Activated T-cell treated with anti-CD3 and anti-CD28 coated beads for 24 hours (primary cell): ENCODE measurements around the gene PEX5L.

Experiments
- DNase-seq: peaks from one replicate; pipeline ENCODE4 v3.0.0-alpha.2; 2020; ENCODE audit warnings: low read depth

The PEX5L gene

DNA sequence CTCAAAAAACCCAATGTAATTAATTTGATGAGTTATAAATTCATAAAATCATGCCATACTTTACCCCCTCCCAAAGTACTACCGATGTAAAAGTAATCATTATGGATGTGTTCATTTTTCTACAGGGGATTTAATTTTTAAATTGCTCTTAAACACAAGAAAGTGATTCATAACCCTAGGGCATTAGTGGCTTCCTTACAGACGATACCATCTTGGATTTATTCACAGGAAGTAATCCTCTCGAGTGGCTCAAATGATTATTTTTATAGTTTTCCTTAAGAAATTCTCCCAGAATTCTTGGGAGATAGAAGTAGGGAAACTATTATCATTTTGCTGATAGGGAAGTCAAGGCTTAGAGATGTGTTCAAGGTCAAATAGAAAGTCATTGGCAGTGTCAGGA, 80.9 kb downstream of the PEX5L start:
- DNase-seq: no peak

DNA sequence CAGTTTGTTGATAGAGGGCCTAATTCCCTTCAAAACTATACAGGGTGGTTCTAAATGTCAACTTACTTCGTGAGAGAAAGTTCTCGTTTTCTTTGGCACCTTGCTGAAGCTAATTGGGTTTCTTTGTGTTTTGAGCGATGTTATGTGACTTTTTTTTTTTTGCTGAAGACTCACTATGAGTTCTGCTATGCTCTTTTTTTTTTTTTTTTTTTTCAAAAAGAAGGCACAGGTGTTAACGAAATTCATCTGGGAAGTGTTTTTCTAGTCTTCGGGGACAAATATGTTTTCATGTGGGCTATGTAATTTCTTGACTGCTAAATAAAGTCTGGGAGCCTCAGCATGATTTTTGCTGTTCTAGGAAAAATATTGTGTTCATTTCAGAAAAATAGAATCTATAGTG, 81.5 kb downstream of the PEX5L start:
- no peak for DNase-seq

DNA sequence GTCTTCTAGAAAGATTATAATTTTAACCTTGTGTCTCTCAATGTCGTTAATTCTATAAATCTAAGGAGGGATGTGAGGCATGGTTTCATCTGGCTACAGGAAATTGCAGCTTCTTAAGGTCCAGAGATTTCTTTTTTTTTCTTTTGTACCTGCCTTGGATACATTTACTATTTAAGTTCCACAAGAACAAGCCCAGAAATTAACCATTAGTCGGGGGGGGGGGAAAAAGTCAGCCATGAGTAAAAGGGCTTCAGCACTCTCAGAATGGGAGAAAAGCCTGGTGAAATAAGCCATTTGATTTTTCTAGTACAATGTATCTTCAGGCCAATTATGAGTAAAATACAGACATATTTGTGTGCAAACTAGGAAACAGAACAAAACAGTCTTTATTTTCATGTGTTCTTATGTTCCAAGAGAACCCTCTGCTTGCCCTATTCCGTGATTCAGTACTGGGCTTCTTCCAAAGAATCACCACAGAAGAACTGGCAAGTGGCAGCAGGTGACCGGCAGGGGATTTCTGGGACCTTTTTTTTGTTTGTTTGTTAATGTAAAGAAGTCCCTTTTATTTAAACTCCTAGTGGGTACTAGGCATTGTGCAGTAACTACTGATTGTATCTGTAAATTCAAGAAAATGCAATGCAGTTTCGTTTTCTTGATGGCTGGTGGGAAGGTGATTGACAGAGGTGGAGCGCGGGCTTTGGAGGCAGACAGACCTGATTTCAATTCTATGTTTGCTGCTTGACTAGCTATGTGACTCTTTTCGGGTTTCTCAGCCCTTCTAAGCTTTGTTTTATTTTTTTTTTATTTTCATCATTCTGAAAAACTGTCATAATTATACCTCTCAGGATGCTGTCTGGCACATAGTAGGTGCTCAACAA, 82.5 kb downstream of the PEX5L start:
- no peak for DNase-seq

DNA sequence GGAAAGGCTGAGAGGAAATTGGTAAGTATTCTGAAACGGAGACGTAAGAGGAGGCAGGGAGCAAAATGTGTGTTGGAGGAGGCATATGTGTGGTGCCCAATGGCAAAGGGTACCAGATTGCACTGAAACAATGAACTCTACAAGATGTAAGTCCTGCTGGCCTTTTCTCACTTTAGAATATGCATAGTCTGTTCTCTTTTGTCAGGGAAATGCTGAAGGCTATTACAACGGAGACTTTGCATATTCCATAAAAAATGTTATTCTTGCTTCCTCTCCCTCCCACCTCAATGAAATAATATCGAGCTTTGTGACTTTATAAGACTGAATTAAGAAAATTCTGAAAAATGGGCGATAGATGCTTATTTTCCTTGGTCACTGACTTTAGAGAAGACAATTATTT, 85.9 kb downstream of the PEX5L start:
- no peak for DNase-seq

DNA sequence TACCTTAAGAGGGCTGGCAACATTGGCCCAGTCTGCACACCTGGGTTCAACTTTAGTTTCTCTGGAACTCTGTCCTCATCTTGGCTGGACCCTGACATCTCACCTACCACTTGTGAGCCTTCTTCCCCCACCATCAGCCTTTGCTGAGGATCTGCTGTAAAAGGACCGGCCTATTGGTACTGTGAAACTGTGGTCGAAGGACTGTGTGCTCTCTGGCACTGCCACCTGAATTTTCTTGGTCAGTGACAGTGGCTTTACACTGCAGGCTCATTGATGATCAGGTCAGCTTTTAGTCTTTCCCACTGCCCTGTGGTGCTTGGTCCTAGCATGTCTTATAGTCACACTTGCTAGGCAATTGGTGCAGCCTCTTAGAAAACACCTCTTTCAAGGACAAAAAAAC, 86.9 kb downstream of the PEX5L start:
- DNase-seq: no peak

DNA sequence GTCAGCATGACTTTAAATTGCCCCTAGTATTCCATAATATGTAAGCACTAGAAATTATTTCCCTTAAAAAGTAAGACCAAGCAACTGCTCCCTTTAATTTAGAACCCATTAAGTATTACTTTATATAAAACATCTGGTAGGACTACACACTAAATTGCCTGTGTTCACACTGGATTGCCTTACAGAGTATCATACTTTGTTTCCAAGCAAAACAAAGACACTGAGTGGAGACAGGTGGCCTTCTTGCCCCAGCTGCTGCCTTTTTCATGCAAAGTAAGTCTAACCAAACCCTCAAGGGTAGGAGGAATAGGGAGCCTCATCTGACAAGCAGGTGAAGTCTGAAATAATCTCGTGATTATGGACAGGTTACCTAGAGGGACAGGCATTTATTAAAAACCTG, 87.3 kb downstream of the PEX5L start:
- DNase-seq: no peak

DNA sequence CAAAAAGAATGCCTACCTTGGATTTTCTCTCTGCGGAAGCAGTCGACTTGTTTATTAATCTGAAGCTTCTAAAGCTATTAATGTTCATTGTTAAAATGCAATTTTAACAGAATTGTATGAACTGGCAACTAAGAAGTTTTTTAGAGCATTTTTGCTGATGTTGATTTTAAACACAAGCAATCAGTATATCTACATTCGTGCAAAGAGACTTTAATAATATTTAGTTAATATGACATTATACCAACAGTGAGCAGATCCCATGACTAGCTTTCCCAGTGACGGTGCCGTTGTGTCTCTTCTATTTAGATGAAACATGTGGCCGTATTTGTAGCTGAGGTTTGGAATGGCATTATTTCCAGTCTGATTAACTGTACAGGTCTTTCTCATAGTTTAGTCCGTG, 88.0 kb downstream of the PEX5L start:
- no peak for DNase-seq

DNA sequence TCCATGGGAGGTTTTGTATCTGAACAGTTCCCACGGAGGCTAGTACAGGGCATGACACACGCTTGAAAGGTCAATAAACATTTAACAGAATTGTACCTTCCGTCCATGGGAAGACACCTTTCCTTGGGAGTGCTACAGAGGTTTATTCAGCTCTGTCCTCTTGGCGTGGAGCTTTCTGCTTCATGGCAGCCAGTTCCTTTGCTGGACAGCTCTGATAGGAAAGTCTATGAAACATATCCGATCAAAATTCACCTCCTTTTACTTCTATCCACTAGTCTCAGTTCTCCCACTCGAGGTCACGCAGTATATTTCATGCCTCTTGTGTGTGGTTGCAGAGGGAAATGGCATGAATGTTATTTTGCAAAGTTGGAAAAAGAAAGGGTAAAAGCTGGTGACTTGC, 91.2 kb downstream of the PEX5L start:
- DNase-seq: no peak

DNA sequence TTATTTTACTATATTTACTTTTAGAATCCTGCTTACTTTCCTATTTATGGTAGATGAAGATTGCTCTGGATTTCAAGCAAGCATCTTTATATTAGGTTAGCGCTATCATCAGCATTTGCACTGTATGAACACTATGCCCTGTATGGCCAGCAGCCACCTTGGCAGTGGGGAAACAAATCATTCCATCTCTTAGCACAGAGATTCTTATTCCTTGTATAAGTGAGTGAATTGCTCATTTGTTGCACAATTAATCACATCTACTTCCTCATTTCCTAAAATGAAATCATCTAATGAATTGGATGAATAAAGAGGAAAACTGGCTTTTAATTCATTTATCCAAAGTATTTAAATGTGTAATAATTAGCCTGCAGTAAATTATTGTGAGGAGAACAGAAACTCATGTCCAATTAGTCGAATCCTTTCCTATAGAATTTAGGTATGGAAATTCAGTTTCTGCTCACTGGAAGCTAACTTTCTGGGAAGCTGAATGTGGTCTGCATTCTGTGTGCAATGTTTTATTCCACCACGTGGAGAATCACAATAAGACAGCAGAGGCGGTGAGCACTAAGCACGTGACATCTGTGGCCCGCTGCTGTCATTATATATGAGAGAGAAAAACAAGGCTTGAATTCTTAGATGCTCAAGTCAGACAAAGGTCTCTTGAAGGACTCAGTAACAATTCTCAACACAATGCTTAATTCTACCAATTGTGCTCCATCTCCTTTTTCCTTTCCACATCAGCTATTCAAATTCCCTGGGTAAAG, 93.4 kb downstream of the PEX5L start:
- no peak for DNase-seq

DNA sequence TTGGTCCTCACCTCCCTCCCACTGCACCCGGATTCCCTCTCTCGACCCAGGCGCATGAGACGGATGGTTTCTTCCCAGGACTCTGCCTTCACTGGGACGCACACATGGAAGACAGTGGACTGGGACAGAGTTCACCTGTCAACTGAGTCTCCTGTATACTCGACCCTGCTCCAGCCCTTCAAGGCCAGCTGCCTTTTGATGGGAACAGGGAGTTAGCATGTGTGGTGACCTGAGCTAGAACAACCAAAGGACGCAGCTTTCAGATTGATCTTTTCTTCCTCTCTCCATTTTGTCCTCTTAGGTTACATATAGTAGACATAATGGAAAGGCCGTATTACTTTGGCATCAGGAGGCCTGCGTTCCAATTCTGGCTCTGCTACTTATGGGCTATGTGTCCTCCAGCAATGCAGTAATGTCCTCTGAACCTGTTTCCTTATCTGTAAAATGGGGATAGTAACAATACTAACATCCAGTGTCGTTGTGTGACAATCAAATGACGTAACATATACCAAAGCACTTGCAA, 94.1 kb downstream of the PEX5L start:
- no peak for DNase-seq

DNA sequence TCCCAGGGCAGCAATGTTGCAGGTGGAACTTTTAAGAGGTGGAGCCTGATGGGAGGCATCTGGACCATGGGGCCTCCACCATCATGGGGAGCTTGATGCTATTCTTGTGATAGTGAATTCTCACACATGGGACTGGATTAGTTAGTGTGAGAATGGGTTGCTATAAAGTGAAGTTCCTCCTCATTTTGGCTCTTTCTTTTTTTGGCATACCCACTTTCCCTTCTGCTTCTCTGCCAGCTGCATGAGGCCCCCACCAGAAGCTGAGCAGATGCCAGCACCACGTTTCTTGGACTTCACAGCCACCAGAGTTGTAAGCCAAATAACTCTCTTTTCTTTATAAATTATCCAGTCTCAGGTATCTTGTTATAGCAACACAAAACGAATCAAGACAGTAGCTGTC, 101.0 kb downstream of the PEX5L start:
- DNase-seq: no peak

DNA sequence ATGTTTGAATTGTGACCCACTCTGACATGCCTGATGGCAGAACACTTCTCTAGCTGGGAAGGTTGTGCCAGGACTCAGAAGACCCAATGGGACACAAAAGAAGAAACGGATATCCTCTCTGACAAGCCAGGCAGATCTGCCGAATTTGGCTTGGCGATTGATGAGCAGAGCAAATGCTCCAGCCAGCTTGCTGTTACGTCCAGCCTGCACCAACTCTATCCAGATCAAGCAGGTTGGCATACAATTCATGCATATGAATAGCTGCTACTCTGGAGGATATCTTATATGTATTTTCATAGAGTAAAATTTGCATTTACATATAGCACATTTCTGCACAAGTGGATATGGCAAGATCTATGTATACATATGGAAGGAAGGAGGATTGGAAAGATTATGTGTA, 102.8 kb downstream of the PEX5L start:
- no peak for DNase-seq

DNA sequence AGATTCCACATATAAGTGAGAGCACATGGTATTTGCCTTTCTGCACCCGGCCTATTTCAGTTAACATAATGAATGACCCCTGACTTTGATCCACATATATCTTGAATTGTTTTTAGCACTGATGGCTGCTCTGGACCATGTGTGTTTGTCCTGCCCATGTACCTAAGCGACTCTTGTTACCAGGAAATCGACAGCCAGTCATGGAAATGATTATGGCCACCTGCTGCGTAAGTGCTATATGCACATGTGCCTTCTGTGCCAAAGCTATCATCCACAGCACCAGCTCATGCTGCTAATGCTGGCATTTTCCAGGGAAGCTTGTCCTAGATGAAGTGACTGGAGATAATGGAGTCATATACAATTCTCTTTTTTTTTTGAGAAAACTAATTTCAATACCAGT, 103.7 kb downstream of the PEX5L start:
- DNase-seq: no peak

DNA sequence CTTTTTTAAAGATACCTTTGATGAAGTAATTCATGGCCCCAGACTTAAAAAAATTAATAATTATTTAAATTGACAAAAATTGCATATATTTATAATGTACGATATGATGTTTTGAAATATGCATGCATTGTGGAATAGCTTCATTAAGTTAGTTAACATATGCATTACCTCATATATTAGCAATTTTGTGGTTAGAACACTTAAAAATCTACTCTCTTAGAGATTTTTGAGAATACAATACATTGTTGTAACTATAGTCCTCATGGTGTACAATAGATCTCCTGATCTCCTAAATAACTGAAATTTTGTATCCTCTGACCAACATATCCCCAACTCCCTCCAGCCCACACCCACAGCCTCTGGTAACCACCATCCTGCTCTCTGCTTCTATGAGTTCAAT, 104.1 kb downstream of the PEX5L start:
- DNase-seq: no peak

DNA sequence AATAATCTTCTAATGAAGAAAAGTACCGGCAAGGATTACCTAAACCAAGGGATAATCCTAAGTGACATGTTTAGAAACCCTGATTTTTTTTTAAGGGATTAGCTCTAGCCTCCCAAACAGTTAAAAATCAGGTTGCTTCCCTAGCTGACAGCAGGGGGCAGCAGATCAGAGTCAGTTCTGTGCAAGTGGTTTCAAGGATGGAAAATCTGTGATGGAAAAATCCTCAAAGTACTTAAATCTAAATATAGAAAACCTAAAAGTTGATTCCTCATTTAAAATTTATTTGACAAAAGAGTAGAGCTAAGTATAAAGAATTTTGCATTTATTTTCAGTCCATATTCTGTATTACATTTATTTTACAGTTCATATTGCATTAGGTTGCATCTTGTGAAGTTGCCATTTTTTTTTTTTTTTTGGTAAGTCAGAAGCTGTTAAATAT, 107.6 kb downstream of the PEX5L start:
- DNase-seq: peak; percentile 27

DNA sequence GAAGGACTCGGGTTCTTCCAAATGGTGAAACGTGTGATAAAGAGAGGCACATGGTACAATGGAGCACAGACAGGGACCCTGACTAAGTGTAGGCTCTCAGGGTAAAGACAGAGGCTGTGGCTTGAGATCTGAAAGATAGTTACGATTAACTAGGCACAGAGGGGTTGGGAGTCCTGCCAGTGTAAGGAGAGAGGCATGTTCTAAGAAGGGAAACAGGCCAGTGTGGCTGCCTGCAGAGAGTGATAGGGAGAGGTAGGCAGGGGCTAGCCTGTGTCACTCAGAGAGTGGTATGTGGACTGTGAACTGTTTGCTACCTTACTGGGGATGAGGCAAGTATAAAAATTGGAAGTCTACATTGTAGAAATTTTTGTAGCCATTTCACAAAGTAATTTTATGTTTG, 109.5 kb downstream of the PEX5L start:
- no peak for DNase-seq

DNA sequence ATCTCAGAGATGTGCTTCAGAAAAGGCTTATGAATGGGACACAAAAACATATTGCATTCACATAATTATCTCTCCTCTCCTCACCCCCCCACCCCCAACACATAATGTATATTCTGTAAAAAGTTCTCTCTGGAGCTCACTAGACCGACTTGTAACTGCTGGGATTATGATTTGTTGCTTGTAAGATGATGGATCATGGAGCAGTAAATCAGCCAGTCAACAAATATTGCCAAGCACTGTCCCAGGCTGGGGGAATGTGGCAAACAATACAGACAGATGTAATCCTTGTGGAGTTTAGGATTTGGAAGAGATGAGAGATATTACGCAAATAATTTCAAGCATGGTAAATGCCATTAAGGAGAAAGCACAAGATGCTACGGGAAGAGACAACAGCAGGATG, 114.8 kb downstream of the PEX5L start:
- no peak for DNase-seq

DNA sequence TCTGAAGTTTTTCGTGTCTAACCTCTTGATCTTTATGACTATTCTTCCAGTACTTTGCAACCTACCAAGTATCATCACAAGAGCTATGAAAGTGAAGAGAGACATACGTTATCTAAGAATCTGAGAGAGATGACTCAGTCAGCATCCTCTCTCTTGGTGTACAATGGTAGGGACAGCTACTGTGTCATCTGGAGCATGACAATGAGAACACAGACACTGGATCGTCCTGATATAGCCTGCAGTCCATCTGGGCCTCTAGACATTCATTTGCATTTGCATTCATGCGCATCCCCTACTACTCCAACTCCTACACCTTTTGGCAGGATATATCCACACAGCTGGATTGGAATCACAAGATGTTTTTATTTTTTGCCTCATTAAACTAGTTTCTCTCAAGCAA, 115.2 kb downstream of the PEX5L start:
- no peak for DNase-seq

DNA sequence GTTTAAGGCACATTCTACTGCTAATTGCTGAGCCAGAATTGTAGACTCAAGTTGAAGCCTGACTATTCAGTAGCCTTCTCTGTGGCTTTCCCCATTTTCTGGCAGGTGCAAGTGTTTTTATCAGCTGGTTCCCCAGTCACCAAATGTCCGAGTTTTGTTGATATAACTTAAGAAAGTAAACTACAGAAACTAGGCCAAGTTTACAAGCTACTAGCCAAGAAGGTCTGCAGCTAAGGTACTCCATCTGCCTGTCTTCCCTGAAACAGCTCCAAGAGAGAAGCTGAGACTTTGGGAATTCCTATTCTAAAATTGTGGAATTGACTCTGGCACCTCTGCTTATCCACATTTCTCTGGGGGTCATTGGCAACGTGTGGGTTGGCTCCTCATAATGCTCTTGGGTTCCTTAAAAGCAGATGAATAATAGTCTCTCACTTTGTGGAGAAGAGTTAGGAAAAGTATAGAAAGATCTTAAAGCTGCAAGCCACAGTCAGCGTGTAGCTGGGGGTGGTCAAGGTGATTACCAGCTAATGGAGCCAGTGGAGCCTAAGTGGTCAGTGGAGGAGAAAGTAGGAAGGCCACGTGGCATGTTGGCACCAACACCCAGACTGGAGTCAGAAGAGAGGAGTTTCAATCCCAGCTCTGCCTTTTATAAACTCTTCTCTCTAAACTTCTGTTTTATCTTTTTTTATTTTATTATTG, 128.8 kb downstream of the PEX5L start:
- DNase-seq: no peak

DNA sequence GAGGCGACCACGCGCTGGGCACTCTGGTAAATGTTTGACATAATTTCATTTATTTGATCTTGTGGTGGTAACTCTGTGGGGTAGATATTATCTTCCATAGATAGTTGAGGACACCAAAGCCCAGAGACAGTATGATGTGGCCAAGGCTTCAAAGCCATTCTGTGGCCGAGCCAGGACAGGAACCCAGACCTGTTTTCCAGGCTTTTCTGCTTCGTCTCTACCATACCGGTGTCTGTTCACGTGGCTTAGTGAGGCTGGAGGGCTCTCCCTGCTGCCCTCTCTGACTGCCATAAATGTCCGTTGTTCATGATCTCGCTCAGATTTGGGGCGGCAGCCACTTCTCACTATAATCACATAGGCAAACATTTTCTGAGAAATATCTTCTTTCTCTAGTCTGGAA, 134.7 kb downstream of the PEX5L start:
- DNase-seq: no peak

DNA sequence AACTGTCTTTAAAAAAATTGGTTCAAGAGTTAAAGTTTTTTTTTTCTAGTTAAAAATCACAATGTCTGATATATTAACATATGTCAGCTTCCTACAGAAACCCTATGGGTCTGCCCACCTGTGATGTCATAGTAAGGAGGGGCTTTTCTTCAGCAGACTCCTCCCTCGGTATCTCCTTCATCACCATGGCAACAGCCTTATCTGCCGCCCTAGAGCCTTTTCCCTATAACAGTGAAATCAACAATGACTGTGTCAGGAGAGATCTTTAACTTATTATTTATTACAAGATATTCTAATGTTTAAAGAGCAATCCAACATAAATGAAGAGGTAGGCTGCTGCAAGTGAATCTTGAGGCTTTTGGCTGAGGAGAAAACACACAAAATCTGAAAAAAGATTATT, 138.7 kb downstream of the PEX5L start:
- DNase-seq: no peak

DNA sequence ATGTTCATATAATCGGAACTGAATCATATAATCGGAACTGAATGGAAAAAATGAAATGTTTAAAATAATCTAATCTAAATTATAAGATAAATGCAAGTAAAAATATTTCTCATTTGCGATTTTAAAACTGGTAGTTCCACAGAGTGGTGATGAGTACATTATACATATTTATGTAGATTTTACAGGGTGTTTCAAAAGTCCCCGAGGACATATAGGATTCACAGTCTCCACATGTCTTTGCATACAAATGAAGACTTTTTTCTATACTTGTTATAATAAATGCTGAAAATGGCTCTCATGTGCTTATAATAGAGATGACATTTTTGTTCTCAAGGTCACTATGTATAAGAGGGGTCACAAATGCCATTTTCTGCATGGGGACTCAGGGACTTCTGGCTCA, 139.5 kb downstream of the PEX5L start:
- no peak for DNase-seq

DNA sequence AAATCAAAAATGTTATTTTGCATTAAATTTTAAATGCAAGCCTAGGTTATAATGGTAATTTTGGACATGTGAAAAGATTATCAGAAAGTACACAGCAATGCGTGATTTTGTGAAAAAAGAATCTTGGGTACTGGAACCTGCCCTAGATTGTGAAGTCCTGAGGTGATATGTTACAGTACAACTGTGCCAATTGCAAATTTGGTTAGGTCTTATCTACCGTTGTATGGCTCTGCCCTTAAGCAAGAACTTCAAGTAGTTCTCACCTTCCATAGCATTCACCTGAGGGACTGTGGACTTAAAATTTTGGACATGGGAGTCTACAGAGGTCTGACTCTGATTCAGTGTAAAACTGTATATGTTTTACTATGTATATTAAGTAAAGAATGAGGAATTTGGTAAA, 140.2 kb downstream of the PEX5L start:
- DNase-seq: no peak
